Bone marrow (tissue), 2 donors: ENCODE data around the gene RNLS.

ENCODE experiments used
- DNase-seq, 2 donors: peaks; one replicate each; lab custom pipeline; 2025; lab: John Stamatoyannopoulos, UW

The RNLS gene

GRCh38 chr10:88582806-88583583, at the start of gene RNLS:
RNLS (minus strand) TSS chr10:88583318.
- DNase-seq, result peak; percentile 43 to 74

GRCh38 chr10:88624840-88625239, 41.7 kb upstream of the RNLS start:
- no peak for DNase-seq

- DNase-seq, result no peak
These were observed 40.7 kb upstream of the RNLS start for GRCh38 chr10:88623835-88624234.

GRCh38 chr10:88620441-88620840, 37.3 kb upstream of the RNLS start:
- no peak for DNase-seq

GRCh38 chr10:88618496-88618895, 35.4 kb upstream of the RNLS start:
- DNase-seq, result no peak

GRCh38 chr10:88617772-88618300, 34.7 kb upstream of the RNLS start:
- DNase-seq, result no peak

GRCh38 chr10:88616250-88616977, 33.3 kb upstream of the RNLS start:
- no peak for DNase-seq

- DNase-seq, result no peak
These were observed 25.7 kb upstream of the RNLS start for GRCh38 chr10:88608780-88609179.

GRCh38 chr10:88608052-88608732, 25.1 kb upstream of the RNLS start:
- no peak for DNase-seq

- DNase-seq, result peak in 1 of 2 donors; percentile 38
These were observed 14.9 kb upstream of the RNLS start for GRCh38 chr10:88598055-88598454.

GRCh38 chr10:88594482-88594881, 11.4 kb upstream of the RNLS start:
- DNase-seq, result no peak

GRCh38 chr10:88592906-88593305, 9.8 kb upstream of the RNLS start:
- no peak for DNase-seq

GRCh38 chr10:88592381-88592780, 9.3 kb upstream of the RNLS start:
- no peak for DNase-seq

- DNase-seq, result no peak
These were observed 3.3 kb upstream of the RNLS start, which contains the start of gene LIPJ for GRCh38 chr10:88586462-88586861. LIPJ (plus strand) TSS chr10:88586762; CDS start chr10:88590688, 3,926 bp downstream.

- no peak for DNase-seq
These were observed 453 bp upstream of the RNLS start for GRCh38 chr10:88583584-88583957.

- DNase-seq, result no peak
These were observed 710 bp downstream of the RNLS start for GRCh38 chr10:88582411-88582805.

- DNase-seq, result peak in 1 of 2 donors; percentile 21
These were observed 18.0 kb downstream of the RNLS start for GRCh38 chr10:88565072-88565471.

GRCh38 chr10:88562152-88562551, 21.0 kb downstream of the RNLS start:
- no peak for DNase-seq

- DNase-seq, result no peak
These were observed 25.5 kb downstream of the RNLS start for GRCh38 chr10:88557658-88558057.

- DNase-seq, result no peak
These were observed 25.9 kb downstream of the RNLS start for GRCh38 chr10:88557256-88557655.

- DNase-seq, result peak in 1 of 2 donors; percentile 8
These were observed 27.8 kb downstream of the RNLS start for GRCh38 chr10:88555190-88555908.
